HG03039 (cell line): ENCODE data around the gene CD59.
"Not testable (repeated sequence)": the region's sequence is repeated elsewhere in the genome, so short reads cannot be mapped to it uniquely, and the experiment has no call there.

Experiments used
- ATAC-seq: cut with Tn5 transposase; IDR thresholded peaks from one replicate; pipeline ENCODE4 v1.9.1; 2021; ENCODE audit warnings: mild to moderate bottlenecking, moderate library complexity; ENCODE audit not compliant: unreplicated experiment

CD59 gene

GRCh38 chr11:33669598-33670249 is 66.5 kb downstream of the CD59 start:
- ATAC-seq: no peak

- no peak for ATAC-seq
These were observed 67.1 kb downstream of the CD59 start for GRCh38 chr11:33668951-33669596.

DNA sequence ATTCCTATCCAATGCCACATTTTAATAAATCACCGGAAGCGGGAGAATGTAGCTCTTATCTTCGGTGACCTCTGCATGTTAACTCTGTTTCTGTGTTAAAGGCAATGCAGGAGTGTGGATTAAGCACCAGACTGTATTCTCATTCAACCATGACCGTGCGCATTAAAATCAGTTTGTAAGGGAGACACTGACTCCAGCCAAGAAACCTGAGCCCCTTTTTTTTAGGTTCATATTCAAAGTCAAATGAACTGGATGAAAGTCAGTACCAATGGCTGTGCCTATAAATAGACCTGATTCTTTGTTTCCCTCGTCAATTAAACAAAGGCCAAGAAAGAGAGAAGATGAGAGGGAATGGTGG is 67.8 kb downstream of the CD59 start:
- ATAC-seq: no peak

DNA sequence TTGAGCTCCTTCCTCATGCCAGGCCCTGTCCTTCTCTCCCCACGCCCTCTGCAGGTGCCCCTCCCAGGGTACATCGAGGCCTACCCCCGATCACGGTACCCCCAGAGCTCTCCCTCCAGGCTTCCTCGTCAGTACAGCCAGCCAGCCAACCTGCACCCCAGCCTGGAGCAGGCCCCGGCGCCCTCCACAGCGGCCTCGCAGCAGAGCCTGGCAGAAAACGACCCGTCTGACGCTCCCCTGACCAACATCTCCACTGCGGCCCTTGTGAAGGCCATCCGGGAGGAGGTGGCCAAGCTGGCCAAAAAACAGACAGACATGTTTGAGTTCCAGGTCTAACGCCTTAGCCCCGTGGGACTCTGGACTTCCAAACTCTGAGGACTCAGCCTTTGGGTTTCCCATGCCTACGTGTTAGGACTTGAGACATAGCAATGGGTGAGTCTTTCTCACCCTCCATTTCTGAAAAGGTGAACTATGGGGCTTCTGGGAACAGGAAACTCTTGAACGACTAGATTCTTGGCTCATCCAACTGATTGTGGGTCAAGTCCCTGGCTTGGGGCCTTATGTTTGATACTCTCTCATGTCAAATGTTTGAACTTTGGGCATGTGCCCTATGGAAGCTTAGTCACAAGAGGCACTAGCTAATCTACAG is 68.3 kb downstream of the CD59 start:
- no peak for ATAC-seq

DNA sequence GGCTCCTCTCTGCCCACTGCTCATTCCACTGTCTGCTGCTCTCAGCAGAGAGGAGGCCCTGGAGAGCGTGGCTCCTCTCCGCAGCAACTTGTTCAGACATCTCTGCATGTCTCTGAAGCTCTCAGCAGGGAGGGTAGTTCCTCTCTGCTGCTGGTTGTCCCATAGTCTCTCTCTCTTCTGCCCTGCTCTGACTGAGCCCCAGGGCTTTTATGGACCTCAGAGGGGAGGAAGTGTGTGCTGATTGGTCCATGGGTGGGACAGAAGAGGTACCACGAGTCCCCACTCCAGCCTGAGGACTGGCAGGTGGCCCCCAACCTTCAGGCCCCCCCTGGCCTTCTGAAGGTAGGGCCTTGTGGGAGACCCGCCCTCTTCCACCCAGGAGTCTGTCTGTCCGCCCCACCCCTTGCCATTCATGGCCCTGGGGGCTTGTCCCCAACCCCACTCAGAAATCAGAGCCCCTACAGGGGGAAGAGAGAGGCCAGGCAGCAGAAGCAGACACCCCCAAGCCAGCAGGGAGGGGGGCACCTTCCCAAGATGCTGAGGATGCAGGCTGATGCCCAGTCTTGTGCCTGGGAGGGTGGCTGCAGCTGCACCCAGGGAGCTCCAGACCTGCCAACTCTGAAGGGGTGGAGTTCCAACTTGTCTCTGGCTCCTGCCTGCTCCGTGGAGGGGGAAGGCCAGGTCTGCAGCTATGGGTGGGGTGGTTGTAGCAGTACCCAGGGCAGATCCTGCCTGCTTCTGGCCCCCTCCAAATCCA is 70.7 kb downstream of the CD59 start:
- no peak for ATAC-seq

GRCh38 chr11:33664827-33665226 is 71.4 kb downstream of the CD59 start:
- no peak for ATAC-seq

- ATAC-seq: no peak
These were observed 72.1 kb downstream of the CD59 start for GRCh38 chr11:33664166-33664565.

- no peak for ATAC-seq
These were observed 73.1 kb downstream of the CD59 start for GRCh38 chr11:33663121-33663520.

GRCh38 chr11:33661526-33661925 is 74.7 kb downstream of the CD59 start:
- ATAC-seq: not testable (repeated sequence)

DNA sequence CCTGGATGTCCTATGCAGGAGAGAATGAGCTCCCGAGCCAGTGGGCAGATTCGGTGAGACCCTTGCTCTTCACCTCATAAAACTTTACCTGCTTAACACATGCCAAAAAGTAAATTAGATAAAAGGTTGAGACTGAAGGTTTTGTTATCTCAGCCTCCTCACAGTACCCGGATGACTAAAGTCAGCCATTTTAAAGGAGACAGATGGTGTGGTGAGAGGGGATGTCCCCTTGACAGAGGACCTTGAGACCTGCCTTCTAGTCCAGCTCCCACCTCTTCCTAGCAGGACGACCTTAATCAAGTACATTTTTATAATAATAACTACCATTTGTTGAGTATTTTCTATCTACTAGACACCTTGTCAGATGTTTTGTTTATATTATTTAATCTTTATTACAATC is 75.3 kb downstream of the CD59 start:
- ATAC-seq: no peak

- no peak for ATAC-seq
These were observed 76.7 kb downstream of the CD59 start for GRCh38 chr11:33659370-33660139.

- no peak for ATAC-seq
These were observed 77.9 kb downstream of the CD59 start for GRCh38 chr11:33658195-33658900.

DNA sequence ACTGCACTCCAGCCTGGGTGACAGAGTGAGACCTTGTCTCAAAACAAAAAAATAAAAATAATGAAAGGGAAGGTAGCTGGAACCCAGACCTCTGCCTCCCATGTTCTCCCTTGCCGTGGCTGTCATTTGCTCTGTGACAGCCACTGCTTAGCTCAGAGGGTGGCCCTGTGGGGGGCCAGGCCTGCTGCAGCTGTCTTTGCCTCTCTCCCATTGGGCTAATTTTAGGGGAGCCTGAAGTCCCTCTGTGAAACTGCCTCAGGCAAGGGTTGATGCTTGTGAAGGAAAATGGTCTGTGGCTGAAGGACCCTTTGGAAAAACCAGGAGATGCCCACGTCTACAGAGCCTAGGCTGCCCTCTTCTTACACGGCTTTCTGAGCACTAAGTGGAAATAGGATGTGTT is 78.5 kb downstream of the CD59 start:
- ATAC-seq: no peak

- no peak for ATAC-seq
These were observed 79.5 kb downstream of the CD59 start for GRCh38 chr11:33656768-33657167.

DNA sequence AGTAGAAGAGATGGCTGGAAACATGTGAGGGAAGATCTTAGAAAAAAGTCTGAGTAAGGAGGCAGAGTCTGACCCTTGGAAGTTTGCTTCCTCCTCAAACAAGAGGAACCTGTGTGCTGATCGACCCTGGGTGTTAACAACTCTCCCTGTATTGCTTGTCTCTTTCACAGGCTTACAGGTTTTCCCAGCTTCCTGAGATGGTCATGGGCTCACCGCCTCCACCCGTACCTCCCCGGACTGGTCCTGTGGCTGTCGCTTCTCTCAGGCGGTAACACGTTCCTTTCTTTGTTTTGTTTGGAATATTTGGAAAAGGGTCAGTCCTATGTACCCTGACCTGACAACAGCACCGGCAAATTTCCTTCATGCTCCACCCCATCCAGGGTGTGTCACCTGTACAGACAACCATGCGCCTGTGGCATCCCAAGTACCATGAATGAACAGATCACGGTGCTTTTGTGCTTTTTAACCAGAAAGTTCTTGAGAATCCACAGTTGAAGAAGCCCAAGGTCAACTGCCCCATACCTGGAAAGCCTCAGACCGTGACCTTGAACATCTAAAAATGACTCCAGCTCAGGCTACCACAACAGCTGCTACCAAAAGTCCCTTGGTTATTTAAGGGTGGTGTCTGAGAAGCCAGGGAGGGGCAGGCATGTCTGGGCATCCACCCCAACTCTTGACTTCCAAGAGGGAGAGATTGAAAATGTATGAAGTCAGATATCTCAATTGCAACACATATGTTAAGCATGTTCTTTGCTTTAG is 80.2 kb downstream of the CD59 start:
- ATAC-seq: peak; percentile 55

DNA sequence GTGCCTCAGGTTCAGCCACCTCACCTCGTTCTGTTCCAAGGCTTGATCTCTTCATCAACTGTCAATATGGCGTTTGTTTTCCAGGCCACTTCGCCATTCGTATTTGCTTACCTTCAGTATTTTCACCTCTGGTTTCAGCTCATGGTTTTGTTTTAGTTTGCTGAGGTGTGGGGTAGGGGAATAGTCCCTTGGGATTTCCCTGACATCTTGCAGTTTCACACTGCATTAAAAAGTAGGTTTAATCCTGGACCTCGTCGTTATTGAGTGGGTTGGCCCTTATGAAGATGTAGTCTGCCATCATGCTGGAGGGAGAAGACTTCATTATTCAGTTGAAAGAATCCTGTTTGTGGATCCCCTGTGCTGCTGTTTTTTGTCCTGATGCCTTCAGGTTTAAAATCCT is 81.6 kb downstream of the CD59 start:
- no peak for ATAC-seq
